Liver (tissue), 9 donors: ENCODE results near the gene TBC1D1. TPM values are rescaled to one million over a fixed set of nuclear protein-coding genes. Genes with fewer than 3 reads are reported as not detected.

Experiments
- DNase-seq: peaks from one replicate; pipeline ENCODE4 v3.0.0-alpha.2; 2017; ENCODE audit warnings: low spot score
- H3K27ac ChIP-seq, 2 donors: one replicate each; pipeline ENCODE4 v1.7.0; 2013; ENCODE audit warnings: inconsistent platforms in 2 of 2, low read length in 2 of 2, control low read depth in 1 of 2, low read depth in 1 of 2, mild to moderate bottlenecking in 1 of 2
- H3K27me3 ChIP-seq, 4 donors: one replicate each; pipeline versions ENCODE4 v1.6.1 to v1.7.0; 2013; ENCODE audit warnings: low read length in 3 of 4, inconsistent platforms in 1 of 4, mild to moderate bottlenecking in 1 of 4, moderate library complexity in 1 of 4; ENCODE audit not compliant: control insufficient read depth in 4 of 4, insufficient read depth in 4 of 4
- H3K36me3 ChIP-seq, 4 donors: one replicate each; pipeline versions ENCODE4 v1.6.1 to v1.7.0; 2013; ENCODE audit warnings: low read length in 3 of 4, mild to moderate bottlenecking in 3 of 4, low read depth in 1 of 4, moderate library complexity in 1 of 4; ENCODE audit not compliant: control insufficient read depth in 4 of 4, insufficient read depth in 3 of 4
- H3K4me1 ChIP-seq, 4 donors: one replicate each; pipeline versions ENCODE4 v1.6.1 to v1.7.0; 2013; ENCODE audit warnings: low read length in 3 of 4, mild to moderate bottlenecking in 3 of 4, moderate library complexity in 1 of 4; ENCODE audit not compliant: control insufficient read depth in 4 of 4, insufficient read depth in 4 of 4
- H3K4me3 ChIP-seq, 3 donors: one replicate each; pipeline versions ENCODE4 v1.6.1 to v1.7.0; 2013; ENCODE audit warnings: low read length in 3 of 3, control low read depth in 1 of 3, low read depth in 1 of 3, mild to moderate bottlenecking in 1 of 3
- H3K9ac ChIP-seq, 2 donors: one replicate each; pipeline ENCODE4 v1.7.0; 2013; ENCODE audit warnings: low read length in 2 of 2, mild to moderate bottlenecking in 2 of 2, moderate library complexity in 2 of 2, control low read depth in 1 of 2, low read depth in 1 of 2
- H3K9me3 ChIP-seq, 4 donors: one replicate each; pipeline versions ENCODE4 v1.6.1 to v1.7.0; 2013; ENCODE audit warnings: low read length in 3 of 4; ENCODE audit not compliant: control insufficient read depth in 4 of 4
- FOXA2 ChIP-seq: IDR thresholded peaks from 2 replicates; pipeline ENCODE4 v1.6.1; 2016; ENCODE audit warnings: antibody characterized with exemption
- GABPA ChIP-seq, 2 donors: IDR thresholded peaks in 1 of 2; conservative IDR thresholded peaks in 1 of 2; 2 replicates each; pipeline ENCODE4 v1.6.1; 2016; ENCODE audit warnings: antibody characterized with exemption in 2 of 2, mild to moderate bottlenecking in 1 of 2, moderate library complexity in 1 of 2
- HNF4A ChIP-seq, 2 donors: conservative IDR thresholded peaks; 2 replicates each; pipeline ENCODE4 v1.6.1; 2016; ENCODE audit warnings: antibody characterized with exemption in 2 of 2, mild to moderate bottlenecking in 2 of 2
- JUND ChIP-seq, 2 donors: IDR thresholded peaks; 2 replicates each; pipeline ENCODE4 v1.6.1; 2016; ENCODE audit warnings: antibody characterized with exemption in 2 of 2
- RAD21 ChIP-seq, 2 donors: IDR thresholded peaks; 2 replicates each; pipeline ENCODE4 v1.6.1; 2016; ENCODE audit warnings: antibody characterized with exemption in 2 of 2, mild to moderate bottlenecking in 2 of 2
- RXRA ChIP-seq, 2 donors: IDR thresholded peaks; 2 replicates each; pipeline ENCODE4 v1.6.1; 2017 to 2018; ENCODE audit warnings: antibody characterized with exemption in 2 of 2, mild to moderate bottlenecking in 1 of 2
- SP1 ChIP-seq: IDR thresholded peaks from 2 replicates; pipeline ENCODE4 v1.6.1; 2018; ENCODE audit warnings: antibody characterized with exemption, mild to moderate bottlenecking
- WGBS: extraction: QIAGEN DNeasy Blood & Tissue Kit; methylation state at CpG from one replicate; pipeline ENCODE4 v1.1.7; 2013; 5-methylcytosine and 5-hydroxymethylcytosine counted together
- polyA plus RNA-seq, 2 donors: library from polyadenylated mRNA; stranded (reverse) in 1 of 2; unstranded in 1 of 2; fragments of 200-250 nt in 1 of 2; fragments of >200 nt in 1 of 2; fragmentation: Nextera tagmentation in 1 of 2; extraction: Ambion mirVana in 1 of 2; gene quantifications; one replicate each; pipeline versions ENCODE4 v1.2.1 to v1.2.3, GENCODE V29; 2013 to 2015
- total RNA-seq, 2 donors: library from RNA; depleted of rRNA; stranded (reverse); fragments of >200 nt; gene quantifications; one replicate each; pipeline ENCODE4 v1.2.3, GENCODE V29; 2014
- TF ChIP-seq, protein P1 (sequence below): IDR thresholded peaks from 2 replicates; pipeline ENCODE4 v1.6.1; 2016; ENCODE audit warnings: antibody characterized with exemption, mild to moderate bottlenecking
- TF ChIP-seq, protein P2 (sequence below): fragments of 150-350 bp; IDR thresholded peaks from 2 replicates; pipeline ENCODE4 v1.5.1; 2017; ENCODE audit warnings: improper control_type of control experiment, low read depth, low read length; ENCODE audit not compliant: missing input control
- TF ChIP-seq, protein P3 (sequence below): IDR thresholded peaks from 2 replicates; pipeline ENCODE4 v1.6.1; 2016; ENCODE audit warnings: antibody characterized with exemption
- TF ChIP-seq, protein P4 (sequence below): IDR thresholded peaks from 2 replicates; pipeline ENCODE4 v1.6.1; 2016; ENCODE audit warnings: antibody characterized with exemption
- donor health status: healthy.
- donor health status: healthy.
- donor health status: healthy.
- donor health status: healthy.
- donor health status: healthy.

TBC1D1 gene
- total and polyA plus RNA-seq, 4 donors, result 15.6 to 41.4 (median 20.9) TPM

DNA sequence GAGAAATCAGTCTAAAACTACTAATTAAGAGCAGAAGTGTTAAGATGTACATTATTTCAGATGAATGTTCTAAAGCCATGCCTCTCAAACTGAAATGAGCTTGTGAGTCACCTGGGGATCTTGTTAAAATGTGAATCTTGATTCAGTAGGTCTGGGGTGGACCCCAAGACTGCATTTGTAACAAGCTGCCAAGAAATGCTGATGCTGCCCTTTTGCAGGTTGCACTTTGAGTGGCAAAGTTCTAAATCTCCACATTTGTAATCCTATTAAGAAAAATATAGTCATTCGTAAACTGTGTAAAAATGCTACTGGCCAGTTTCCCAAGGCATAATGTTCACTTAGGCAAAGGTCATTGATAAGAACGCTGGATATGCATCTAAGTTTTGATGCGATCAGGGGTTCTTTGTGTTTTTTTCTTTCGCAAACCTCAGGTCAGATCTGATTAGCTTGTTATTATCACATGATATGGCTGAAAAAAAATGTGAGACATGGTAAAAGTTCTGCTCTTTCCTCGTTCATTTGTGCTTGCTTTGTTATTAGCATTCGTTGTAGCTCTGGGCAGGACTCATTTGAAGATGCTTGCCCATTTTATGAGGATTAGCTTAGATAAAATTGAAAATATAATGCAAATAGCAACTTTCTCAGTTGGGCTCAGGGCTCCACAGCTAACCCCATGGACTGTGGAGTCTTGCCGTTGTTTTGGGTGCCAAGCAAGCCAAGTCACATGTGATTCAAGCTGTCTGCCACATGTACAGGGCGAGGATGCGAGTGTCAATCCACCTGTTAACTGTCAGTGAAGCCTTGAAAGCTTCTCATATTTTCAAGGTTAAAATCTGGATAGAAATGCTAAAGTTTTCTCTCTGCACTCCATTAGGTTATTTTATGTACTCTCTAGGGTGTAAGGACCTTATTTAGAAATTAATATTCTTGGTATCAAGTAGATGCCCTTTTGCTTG, 12.1 kb downstream of the TBC1D1 start:
- Histone ChIP-seq H3K4me3 (no peak overlapping the region), H3K27me3 (no peaks in the 10 kb centered on the region), H3K27ac (no peak overlapping the region), H3K36me3 (peaks cover 0 to 2% (median 0%) of the 10 kb centered on the region in 4 donors), H3K9ac (no peak overlapping the region), H3K9me3 (no peaks in the 10 kb centered on the region), H3K4me1 (peaks cover 6 to 29% (median 27%) of the 10 kb centered on the region in 4 donors)
- 47% methylated on average over 9 of the region's 9 CpGs for WGBS
- DNase-seq, result no peak
- TF ChIP-seq RAD21 (IDR thresholded peaks at IDR 0.05) (no peak), RXRA (IDR thresholded peaks at IDR 0.05) (peak in 1 of 2 donors; percentile 4), HNF4A (conservative IDR thresholded peaks at IDR 0.05) (peak; percentile 29 to 30)

DNA sequence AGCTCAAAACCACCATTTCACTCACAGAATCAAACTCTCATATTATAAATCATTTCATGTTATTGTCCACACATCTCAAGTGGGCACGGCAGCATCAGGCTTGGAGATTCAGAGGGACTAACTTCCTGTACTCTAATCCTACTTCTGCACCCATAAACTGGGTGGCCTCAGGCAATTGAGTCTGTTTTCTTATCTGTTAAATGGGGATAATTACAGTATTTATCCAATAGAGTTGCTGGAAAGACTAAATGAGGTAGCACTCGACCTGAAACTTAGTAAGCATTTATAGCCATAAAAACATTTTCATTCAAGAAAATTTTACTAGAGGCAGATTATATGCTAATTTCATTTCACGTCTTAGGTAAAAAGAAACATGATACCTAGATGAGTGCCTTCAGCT, 13.0 kb downstream of the TBC1D1 start:
- no peaks in the 10 kb centered on the region for H3K9me3 ChIP-seq
- peaks cover 0 to 2% (median 0%) of the 10 kb centered on the region in 4 donors for H3K36me3 ChIP-seq
- no peak for TF ChIP-seq GABPA (IDR thresholded peaks at IDR 0.05 in 1 of 2, conservative IDR thresholded peaks at IDR 0.05 in 1 of 2)
- TF ChIP-seq SP1, result no peak
- TF ChIP-seq, protein P1, sequence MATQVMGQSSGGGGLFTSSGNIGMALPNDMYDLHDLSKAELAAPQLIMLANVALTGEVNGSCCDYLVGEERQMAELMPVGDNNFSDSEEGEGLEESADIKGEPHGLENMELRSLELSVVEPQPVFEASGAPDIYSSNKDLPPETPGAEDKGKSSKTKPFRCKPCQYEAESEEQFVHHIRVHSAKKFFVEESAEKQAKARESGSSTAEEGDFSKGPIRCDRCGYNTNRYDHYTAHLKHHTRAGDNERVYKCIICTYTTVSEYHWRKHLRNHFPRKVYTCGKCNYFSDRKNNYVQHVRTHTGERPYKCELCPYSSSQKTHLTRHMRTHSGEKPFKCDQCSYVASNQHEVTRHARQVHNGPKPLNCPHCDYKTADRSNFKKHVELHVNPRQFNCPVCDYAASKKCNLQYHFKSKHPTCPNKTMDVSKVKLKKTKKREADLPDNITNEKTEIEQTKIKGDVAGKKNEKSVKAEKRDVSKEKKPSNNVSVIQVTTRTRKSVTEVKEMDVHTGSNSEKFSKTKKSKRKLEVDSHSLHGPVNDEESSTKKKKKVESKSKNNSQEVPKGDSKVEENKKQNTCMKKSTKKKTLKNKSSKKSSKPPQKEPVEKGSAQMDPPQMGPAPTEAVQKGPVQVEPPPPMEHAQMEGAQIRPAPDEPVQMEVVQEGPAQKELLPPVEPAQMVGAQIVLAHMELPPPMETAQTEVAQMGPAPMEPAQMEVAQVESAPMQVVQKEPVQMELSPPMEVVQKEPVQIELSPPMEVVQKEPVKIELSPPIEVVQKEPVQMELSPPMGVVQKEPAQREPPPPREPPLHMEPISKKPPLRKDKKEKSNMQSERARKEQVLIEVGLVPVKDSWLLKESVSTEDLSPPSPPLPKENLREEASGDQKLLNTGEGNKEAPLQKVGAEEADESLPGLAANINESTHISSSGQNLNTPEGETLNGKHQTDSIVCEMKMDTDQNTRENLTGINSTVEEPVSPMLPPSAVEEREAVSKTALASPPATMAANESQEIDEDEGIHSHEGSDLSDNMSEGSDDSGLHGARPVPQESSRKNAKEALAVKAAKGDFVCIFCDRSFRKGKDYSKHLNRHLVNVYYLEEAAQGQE, result no peak
- TF ChIP-seq FOXA2, result no peak
- TF ChIP-seq RXRA (IDR thresholded peaks at IDR 0.05), result no peak
- TF ChIP-seq, protein P2, sequence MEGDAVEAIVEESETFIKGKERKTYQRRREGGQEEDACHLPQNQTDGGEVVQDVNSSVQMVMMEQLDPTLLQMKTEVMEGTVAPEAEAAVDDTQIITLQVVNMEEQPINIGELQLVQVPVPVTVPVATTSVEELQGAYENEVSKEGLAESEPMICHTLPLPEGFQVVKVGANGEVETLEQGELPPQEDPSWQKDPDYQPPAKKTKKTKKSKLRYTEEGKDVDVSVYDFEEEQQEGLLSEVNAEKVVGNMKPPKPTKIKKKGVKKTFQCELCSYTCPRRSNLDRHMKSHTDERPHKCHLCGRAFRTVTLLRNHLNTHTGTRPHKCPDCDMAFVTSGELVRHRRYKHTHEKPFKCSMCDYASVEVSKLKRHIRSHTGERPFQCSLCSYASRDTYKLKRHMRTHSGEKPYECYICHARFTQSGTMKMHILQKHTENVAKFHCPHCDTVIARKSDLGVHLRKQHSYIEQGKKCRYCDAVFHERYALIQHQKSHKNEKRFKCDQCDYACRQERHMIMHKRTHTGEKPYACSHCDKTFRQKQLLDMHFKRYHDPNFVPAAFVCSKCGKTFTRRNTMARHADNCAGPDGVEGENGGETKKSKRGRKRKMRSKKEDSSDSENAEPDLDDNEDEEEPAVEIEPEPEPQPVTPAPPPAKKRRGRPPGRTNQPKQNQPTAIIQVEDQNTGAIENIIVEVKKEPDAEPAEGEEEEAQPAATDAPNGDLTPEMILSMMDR, result no peak
- TF ChIP-seq, protein P3, sequence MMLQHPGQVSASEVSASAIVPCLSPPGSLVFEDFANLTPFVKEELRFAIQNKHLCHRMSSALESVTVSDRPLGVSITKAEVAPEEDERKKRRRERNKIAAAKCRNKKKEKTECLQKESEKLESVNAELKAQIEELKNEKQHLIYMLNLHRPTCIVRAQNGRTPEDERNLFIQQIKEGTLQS, result no peak
- TF ChIP-seq HNF4A (conservative IDR thresholded peaks at IDR 0.05), result no peak
- TF ChIP-seq, protein P4, sequence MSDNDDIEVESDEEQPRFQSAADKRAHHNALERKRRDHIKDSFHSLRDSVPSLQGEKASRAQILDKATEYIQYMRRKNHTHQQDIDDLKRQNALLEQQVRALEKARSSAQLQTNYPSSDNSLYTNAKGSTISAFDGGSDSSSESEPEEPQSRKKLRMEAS, result no peak
- no peak for TF ChIP-seq JUND (IDR thresholded peaks at IDR 0.05)
- H3K9ac ChIP-seq, result no peak overlapping the region
- H3K27me3 ChIP-seq, result no peaks in the 10 kb centered on the region
- no peak overlapping the region for H3K4me3 ChIP-seq
- H3K4me1 ChIP-seq, result peaks cover 6 to 29% (median 27%) of the 10 kb centered on the region in 4 donors
- DNase-seq, result no peak
- H3K27ac ChIP-seq, result no peak overlapping the region
- WGBS, result 92% methylated on average over 3 of the region's 3 CpGs
